MCF 10A (cell line): ENCODE results near the gene GRIK3. TPM values are rescaled to one million over a fixed set of nuclear protein-coding genes. Genes with fewer than 3 reads are reported as not detected.

ENCODE experiments used
- BruUV-seq: library from RNA; stranded (reverse); fragments of 400-500 nt; replicated peaks from 2 replicates; lab custom pipeline; 2021; lab: Mats Ljungman, UMichigan
- CTCF ChIA-PET: fragments of 300-600 bp; sonication (Branson Sonifier 250); formaldehyde crosslinking; extraction: SDS; loops from one replicate; lab custom pipeline; 2021; ENCODE audit warnings: antibody characterized with exemption, inconsistent platforms; lab: Yijun Ruan, JAX
- POLR2A ChIA-PET: fragments of 300-600, 350-650 bp; sonication (Branson Sonifier 250); formaldehyde crosslinking; extraction: SDS; loops from one replicate; lab custom pipeline; 2020; ENCODE audit warnings: antibody characterized with exemption, inconsistent platforms; lab: Yijun Ruan, JAX
- DNase-seq: peaks from one replicate; pipeline ENCODE4 v3.0.0-alpha.2; 2018; ENCODE audit not compliant: unreplicated experiment
- H3K27ac Mint-ChIP-seq: one replicate; pipeline ENCODE4 v1.8.0; 2022; ENCODE audit warnings: mild to moderate bottlenecking, low read depth, mixed read lengths; ENCODE audit not compliant: unreplicated experiment
- H3K27me3 Mint-ChIP-seq: one replicate; pipeline ENCODE4 v1.8.0; 2022; ENCODE audit warnings: mixed read lengths; ENCODE audit not compliant: insufficient read depth, unreplicated experiment
- H3K36me3 Mint-ChIP-seq: one replicate; pipeline ENCODE4 v1.8.0; 2022; ENCODE audit warnings: mild to moderate bottlenecking, moderate library complexity, mixed read lengths; ENCODE audit not compliant: insufficient read depth, unreplicated experiment
- H3K4me1 Mint-ChIP-seq: one replicate; pipeline ENCODE4 v1.8.0; 2022; ENCODE audit warnings: mixed read lengths; ENCODE audit not compliant: insufficient read depth, unreplicated experiment
- H3K4me3 Mint-ChIP-seq: one replicate; pipeline ENCODE4 v1.8.0; 2022; ENCODE audit warnings: mild to moderate bottlenecking, moderate library complexity, mixed read lengths; ENCODE audit not compliant: unreplicated experiment
- H3K9me3 Mint-ChIP-seq: one replicate; pipeline ENCODE4 v1.8.0; 2022; ENCODE audit warnings: mixed read lengths; ENCODE audit not compliant: unreplicated experiment
- intact Hi-C: fragments of 100-400 bp; cut with micrococcal nuclease; formaldehyde crosslinking; loops from 2 replicates; pipeline ENCODE4 v1.14.1; 2022
- total RNA-seq: library from RNA; stranded (reverse); gene quantifications from 2 replicates; pipeline ENCODE4 v1.2.3, GENCODE V29; 2022
- TF ChIP-seq, protein P1 (sequence below): fragments of 200-600 bp; IDR thresholded peaks from one replicate; pipeline ENCODE4 v1.8.0; 2022; ENCODE audit warnings: antibody characterized with exemption, mild to moderate bottlenecking; ENCODE audit not compliant: unreplicated experiment

GRIK3 gene
- total RNA-seq, 1 experiment from 2014 or later = not detected

DNA sequence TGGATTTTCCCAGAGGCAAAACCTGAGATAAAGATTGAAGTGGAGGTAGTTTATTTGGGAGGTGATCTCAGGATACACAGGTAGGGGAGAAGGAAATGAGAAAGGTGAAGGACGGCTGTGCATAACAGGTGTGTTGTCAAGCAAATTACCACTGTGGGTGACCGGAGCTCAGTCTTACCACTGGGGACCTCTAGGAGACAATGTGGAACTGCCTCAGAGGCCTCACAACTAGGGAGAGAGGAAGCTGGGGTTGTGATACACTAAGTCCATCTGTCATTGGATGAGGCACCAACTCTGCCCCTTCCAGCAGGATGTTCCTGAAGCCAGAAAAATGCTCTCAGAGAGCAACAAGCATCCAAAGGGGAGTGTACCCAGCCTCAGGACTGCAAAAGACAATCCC is 32.6 kb downstream of the GRIK3 start:
- Mint-ChIP-seq H3K27ac (no peak overlapping the region), H3K4me1 (no peaks in the 10 kb centered on the region), H3K36me3 (no peaks in the 10 kb centered on the region), H3K27me3 (peaks cover 12% of the 10 kb centered on the region), H3K4me3 (no peak overlapping the region), H3K9me3 (peaks cover 9% of the 10 kb centered on the region)
- POLR2A ChIA-PET = no interaction called here
- TF ChIP-seq, protein P1, sequence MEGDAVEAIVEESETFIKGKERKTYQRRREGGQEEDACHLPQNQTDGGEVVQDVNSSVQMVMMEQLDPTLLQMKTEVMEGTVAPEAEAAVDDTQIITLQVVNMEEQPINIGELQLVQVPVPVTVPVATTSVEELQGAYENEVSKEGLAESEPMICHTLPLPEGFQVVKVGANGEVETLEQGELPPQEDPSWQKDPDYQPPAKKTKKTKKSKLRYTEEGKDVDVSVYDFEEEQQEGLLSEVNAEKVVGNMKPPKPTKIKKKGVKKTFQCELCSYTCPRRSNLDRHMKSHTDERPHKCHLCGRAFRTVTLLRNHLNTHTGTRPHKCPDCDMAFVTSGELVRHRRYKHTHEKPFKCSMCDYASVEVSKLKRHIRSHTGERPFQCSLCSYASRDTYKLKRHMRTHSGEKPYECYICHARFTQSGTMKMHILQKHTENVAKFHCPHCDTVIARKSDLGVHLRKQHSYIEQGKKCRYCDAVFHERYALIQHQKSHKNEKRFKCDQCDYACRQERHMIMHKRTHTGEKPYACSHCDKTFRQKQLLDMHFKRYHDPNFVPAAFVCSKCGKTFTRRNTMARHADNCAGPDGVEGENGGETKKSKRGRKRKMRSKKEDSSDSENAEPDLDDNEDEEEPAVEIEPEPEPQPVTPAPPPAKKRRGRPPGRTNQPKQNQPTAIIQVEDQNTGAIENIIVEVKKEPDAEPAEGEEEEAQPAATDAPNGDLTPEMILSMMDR = no peak
- DNase-seq = peak; percentile 3
- CTCF ChIA-PET = no interaction called here
- intact Hi-C loops = no loop called here
- no TSS peak for BruUV-seq

DNA sequence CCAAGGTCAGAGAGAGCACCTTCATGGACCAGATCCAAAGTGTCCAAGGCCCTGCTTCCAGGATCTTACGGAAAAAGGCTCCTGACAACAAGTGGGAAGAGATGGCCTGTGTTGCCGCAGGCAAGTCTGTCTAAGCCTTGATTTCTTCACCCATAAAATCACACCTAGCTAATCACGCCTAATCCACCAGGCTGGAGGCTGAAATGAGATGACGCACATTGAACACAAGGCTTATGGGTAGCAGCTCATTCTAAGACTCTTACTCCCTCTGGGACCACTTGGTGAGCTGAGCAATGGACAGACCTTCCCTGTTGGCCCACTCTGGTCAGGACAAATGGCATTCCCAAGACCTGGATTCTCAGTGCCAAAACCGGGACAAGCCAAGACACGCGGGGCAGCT is 38.2 kb downstream of the GRIK3 start:
- Mint-ChIP-seq H3K36me3 (no peaks in the 10 kb centered on the region), H3K4me1 (no peaks in the 10 kb centered on the region), H3K27me3 (peaks cover 1% of the 10 kb centered on the region), H3K27ac (no peak overlapping the region), H3K9me3 (peaks cover 9% of the 10 kb centered on the region), H3K4me3 (no peak overlapping the region)
- DNase-seq = no peak
- BruUV-seq = no TSS peak
- intact Hi-C loops = no loop called here
- TF ChIP-seq, protein P1 = no peak
- ChIA-PET CTCF (interaction anchor here (0.5 to 0.8 kb wide), 2 partner anchors 13 to 418 kb away, joined by 3 read pairs; no protein-coding TSS in a partner anchor), POLR2A (interaction anchor here (0.6 kb wide), 1 partner anchor 276 kb away, joined by 4 read pairs; no protein-coding TSS in a partner anchor)

DNA sequence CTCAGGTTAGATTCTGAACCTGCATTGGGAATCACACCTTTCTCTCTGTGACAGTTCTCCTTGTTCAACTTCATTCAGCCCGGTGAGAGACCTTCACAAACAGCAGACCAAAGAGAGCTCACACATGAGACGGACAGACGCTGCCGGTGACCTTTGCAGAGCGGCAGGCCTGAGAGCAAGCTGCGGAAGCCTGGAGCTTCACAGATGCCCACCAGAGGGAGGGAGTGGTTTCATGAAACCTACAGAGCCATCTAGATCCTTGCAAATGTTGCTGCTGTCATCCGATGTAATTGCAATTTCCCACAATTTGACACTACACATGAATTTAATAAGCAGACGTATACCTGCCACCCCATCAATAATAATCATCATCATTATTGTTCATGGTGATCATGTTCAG is 39.4 kb downstream of the GRIK3 start:
- no peak for DNase-seq
- H3K36me3 Mint-ChIP-seq = no peaks in the 10 kb centered on the region
- intact Hi-C loops = no loop called here
- ChIA-PET CTCF (interaction anchor here (0.6 to 1.0 kb wide), 3 partner anchors 11 to 1001 kb away, joined by 3 to 6 read pairs (median 3); no protein-coding TSS in a partner anchor), POLR2A (no interaction called here)
- H3K27ac Mint-ChIP-seq = peak overlapping the region; percentile 25
- H3K9me3 Mint-ChIP-seq = peaks cover 9% of the 10 kb centered on the region
- BruUV-seq = no TSS peak
- no peaks in the 10 kb centered on the region for H3K27me3 Mint-ChIP-seq
- no peak overlapping the region for H3K4me3 Mint-ChIP-seq
- TF ChIP-seq, protein P1 = no peak
- H3K4me1 Mint-ChIP-seq = no peaks in the 10 kb centered on the region

DNA sequence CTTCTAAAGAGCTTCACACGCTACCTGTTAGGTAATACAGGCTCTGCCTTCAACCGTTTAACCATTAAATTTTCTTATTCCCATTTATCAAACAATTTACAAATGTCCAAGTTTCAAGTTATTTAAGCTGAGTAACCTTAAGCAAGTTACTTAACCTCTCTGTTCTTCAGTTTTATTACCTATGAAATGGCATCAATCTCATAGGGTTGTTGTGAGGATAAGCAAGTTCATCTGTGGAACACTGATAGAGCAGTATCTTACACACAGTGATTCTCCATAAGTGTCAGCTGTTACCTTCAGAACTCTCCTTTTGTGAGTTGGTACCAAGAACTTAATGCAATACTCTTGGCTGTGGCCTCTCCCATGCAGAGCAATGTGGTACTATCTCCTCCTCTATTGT is 40.0 kb downstream of the GRIK3 start:
- no peak for DNase-seq
- BruUV-seq = no TSS peak
- Mint-ChIP-seq H3K4me3 (no peak overlapping the region), H3K4me1 (no peaks in the 10 kb centered on the region), H3K27ac (no peak overlapping the region), H3K27me3 (no peaks in the 10 kb centered on the region), H3K36me3 (no peaks in the 10 kb centered on the region), H3K9me3 (peaks cover 9% of the 10 kb centered on the region)
- TF ChIP-seq, protein P1 = no peak
- ChIA-PET CTCF (interaction anchor here (0.6 to 1.0 kb wide), 2 partner anchors 11 to 419 kb away, joined by 3 to 6 read pairs; no protein-coding TSS in a partner anchor), POLR2A (no interaction called here)
- intact Hi-C loops = no loop called here
